HG03108 (cell line): Measurements from ENCODE around the gene GIPC3.
"Not testable (repeated sequence)": the region's sequence is repeated elsewhere in the genome, so short reads cannot be mapped to it uniquely, and the experiment has no call there.

Experiments used
- ATAC-seq: cut with Tn5 transposase; IDR thresholded peaks from one replicate; pipeline ENCODE4 v1.9.1; 2021; ENCODE audit warnings: moderate library complexity; ENCODE audit not compliant: unreplicated experiment

The GIPC3 gene

GRCh38 chr19:3550947-3551791 lies 34.1 kb upstream of the GIPC3 start:
- ATAC-seq, result no peak

- ATAC-seq, result no peak
Observed at GRCh38 chr19:3551792-3552095, 33.5 kb upstream of the GIPC3 start.

- ATAC-seq, result no peak
Observed at GRCh38 chr19:3554254-3555083, 30.8 kb upstream of the GIPC3 start.

- ATAC-seq, result no peak
Observed at GRCh38 chr19:3555653-3556422, 29.4 kb upstream of the GIPC3 start.

GRCh38 chr19:3556423-3556977 lies 28.8 kb upstream of the GIPC3 start:
- ATAC-seq, result no peak

- ATAC-seq, result peak; percentile 16
Observed at GRCh38 chr19:3556978-3557460, 28.3 kb upstream of the GIPC3 start.

GRCh38 chr19:3557461-3558248 lies 27.6 kb upstream of the GIPC3 start, which contains the start of gene MFSD12:
TSS of gene MFSD12 (minus strand) at chr19:3557586. CDS start at chr19:3557403, 183 bp downstream.
- peak; percentile 76 for ATAC-seq

- no peak for ATAC-seq
Observed at GRCh38 chr19:3563709-3564524, 21.4 kb upstream of the GIPC3 start.

- no peak for ATAC-seq
Observed at GRCh38 chr19:3565139-3565538, 20.1 kb upstream of the GIPC3 start.

- ATAC-seq, result not testable (repeated sequence)
Observed at GRCh38 chr19:3570042-3570441, 15.2 kb upstream of the GIPC3 start.

- ATAC-seq, result no peak
Observed at GRCh38 chr19:3570606-3571011, 14.7 kb upstream of the GIPC3 start.

- peak; percentile 93 for ATAC-seq
Observed at GRCh38 chr19:3572132-3572854, 13.0 kb upstream of the GIPC3 start.

GRCh38 chr19:3572855-3573161 lies 12.5 kb upstream of the GIPC3 start, which contains the start of gene HMG20B:
TSS of gene HMG20B (plus strand) at chr19:3572944. CDS start at chr19:3573310, 366 bp downstream.
- no peak for ATAC-seq

GRCh38 chr19:3573162-3573857 lies 12.0 kb upstream of the GIPC3 start:
- ATAC-seq, result no peak

- no peak for ATAC-seq
Observed at GRCh38 chr19:3573858-3574637, 11.2 kb upstream of the GIPC3 start.

GRCh38 chr19:3575260-3575741 lies 10.0 kb upstream of the GIPC3 start:
- ATAC-seq, result no peak
